DOHH2 (cell line): ENCODE data around the gene TXNIP.

Experiments
- EZH2phosphoT487 ChIP-seq: fragments of 200-600 bp; sonication (generic); IDR thresholded peaks from 2 replicates; pipeline ENCODE4 v1.6.1; 2017; ENCODE audit warnings: borderline replicate concordance, mild to moderate bottlenecking, antibody characterized with exemption, low read length, moderate library complexity, mixed read lengths
- TF ChIP-seq, protein P1 (sequence below): fragments of 200-600 bp; sonication (generic); IDR thresholded peaks from one replicate; pipeline ENCODE4 v1.5.1; 2014; ENCODE audit warnings: antibody characterized with exemption, mild to moderate bottlenecking, low read depth, low read length; ENCODE audit not compliant: poor library complexity, severe bottlenecking

- TF ChIP-seq, protein P1, sequence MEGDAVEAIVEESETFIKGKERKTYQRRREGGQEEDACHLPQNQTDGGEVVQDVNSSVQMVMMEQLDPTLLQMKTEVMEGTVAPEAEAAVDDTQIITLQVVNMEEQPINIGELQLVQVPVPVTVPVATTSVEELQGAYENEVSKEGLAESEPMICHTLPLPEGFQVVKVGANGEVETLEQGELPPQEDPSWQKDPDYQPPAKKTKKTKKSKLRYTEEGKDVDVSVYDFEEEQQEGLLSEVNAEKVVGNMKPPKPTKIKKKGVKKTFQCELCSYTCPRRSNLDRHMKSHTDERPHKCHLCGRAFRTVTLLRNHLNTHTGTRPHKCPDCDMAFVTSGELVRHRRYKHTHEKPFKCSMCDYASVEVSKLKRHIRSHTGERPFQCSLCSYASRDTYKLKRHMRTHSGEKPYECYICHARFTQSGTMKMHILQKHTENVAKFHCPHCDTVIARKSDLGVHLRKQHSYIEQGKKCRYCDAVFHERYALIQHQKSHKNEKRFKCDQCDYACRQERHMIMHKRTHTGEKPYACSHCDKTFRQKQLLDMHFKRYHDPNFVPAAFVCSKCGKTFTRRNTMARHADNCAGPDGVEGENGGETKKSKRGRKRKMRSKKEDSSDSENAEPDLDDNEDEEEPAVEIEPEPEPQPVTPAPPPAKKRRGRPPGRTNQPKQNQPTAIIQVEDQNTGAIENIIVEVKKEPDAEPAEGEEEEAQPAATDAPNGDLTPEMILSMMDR, result no peak
- TF ChIP-seq EZH2phosphoT487, result no peak
These were observed 13.1 kb downstream of the TXNIP start for GRCh38 chr1:145983206-145983675.
